ENCODE measurements around the gene PHEX.

Gene PHEX

DNA sequence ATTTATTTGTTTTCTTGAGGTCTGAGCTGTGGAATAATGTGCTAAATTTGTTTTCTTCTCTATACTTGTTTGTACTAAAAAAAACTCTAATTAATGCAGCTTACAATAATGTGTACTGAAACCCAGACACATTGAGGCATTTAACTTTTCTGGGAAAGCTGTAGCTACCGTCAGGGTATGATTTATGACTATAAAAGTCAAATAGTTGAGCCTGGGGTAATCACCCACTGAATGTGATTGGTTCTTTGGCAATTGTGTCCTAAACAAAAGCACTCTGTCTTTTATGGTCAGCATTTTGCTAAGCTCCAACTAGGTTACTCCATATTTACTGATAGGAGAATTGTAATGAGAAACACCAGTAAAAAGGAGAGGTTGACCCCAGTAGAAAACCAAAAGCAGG is 174.7 kb downstream of the PHEX start:
- no peak overlapping the region for H3K27ac ChIP-seq (ENCODE audit: low read depth, low read length)
- TF ChIP-seq, protein P1, sequence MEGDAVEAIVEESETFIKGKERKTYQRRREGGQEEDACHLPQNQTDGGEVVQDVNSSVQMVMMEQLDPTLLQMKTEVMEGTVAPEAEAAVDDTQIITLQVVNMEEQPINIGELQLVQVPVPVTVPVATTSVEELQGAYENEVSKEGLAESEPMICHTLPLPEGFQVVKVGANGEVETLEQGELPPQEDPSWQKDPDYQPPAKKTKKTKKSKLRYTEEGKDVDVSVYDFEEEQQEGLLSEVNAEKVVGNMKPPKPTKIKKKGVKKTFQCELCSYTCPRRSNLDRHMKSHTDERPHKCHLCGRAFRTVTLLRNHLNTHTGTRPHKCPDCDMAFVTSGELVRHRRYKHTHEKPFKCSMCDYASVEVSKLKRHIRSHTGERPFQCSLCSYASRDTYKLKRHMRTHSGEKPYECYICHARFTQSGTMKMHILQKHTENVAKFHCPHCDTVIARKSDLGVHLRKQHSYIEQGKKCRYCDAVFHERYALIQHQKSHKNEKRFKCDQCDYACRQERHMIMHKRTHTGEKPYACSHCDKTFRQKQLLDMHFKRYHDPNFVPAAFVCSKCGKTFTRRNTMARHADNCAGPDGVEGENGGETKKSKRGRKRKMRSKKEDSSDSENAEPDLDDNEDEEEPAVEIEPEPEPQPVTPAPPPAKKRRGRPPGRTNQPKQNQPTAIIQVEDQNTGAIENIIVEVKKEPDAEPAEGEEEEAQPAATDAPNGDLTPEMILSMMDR (IDR thresholded peaks at IDR 0.05; ENCODE audit: insufficient read depth, low read length, poor library complexity, severe bottlenecking): no peak
- no peak for TF ChIP-seq EZH2phosphoT487 (conservative IDR thresholded peaks at IDR 0.05; ENCODE audit: low read length)

DNA sequence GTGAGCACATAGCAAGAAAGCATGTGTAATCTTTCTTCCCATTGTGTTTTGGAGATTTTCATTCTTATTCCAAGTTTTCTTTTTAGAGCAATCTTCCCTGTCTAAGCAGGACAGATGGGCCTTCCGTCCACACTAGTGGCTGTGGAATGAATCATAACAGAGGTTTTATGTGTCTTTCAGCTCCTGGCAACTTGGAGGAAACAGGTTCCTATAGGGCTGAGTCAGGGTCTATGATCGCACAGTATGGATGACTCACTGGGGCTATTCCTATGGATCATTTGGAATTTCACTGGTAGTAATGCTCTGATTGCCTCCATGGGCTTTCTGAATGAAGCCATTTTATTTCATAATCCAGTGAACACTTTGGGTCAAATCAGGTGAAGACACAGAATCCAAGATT is 188.8 kb downstream of the PHEX start:
- TF ChIP-seq, protein P1 (IDR thresholded peaks at IDR 0.05; ENCODE audit: insufficient read depth, low read length, poor library complexity, severe bottlenecking): no peak
- no peak for TF ChIP-seq EZH2phosphoT487 (conservative IDR thresholded peaks at IDR 0.05; ENCODE audit: low read length)
- H3K9me2 ChIP-seq (replicated peaks; ENCODE audit: insufficient read depth, low read length): no peaks in the 10 kb centered on the region
- no peaks in the 10 kb centered on the region for H3K36me3 ChIP-seq (ENCODE audit: low read length)
- no peaks in the 10 kb centered on the region for H4K20me1 ChIP-seq (ENCODE audit: low read depth, low read length)
- H3K9ac ChIP-seq (ENCODE audit: low read length): no peak overlapping the region
- no peaks in the 10 kb centered on the region for H3F3A ChIP-seq (ENCODE audit: insufficient read depth)
- no peaks in the 10 kb centered on the region for H3K9me3 ChIP-seq (ENCODE audit: insufficient read depth, low read length)
- H2AFZ ChIP-seq (ENCODE audit: low read depth, low read length, severe bottlenecking): no peak overlapping the region
- no peak overlapping the region for H3K4me2 ChIP-seq (ENCODE audit: low read depth, low read length, poor library complexity, severe bottlenecking)
- no peak overlapping the region for H3K27ac ChIP-seq (ENCODE audit: low read depth, low read length)
- H3K27me3 ChIP-seq (ENCODE audit: low read length): no peaks in the 10 kb centered on the region
- H3K79me2 ChIP-seq (ENCODE audit: insufficient read depth, low read length): no peaks in the 10 kb centered on the region
- no peak overlapping the region for H3K4me3 ChIP-seq (ENCODE audit: insufficient read depth, low read length, poor library complexity, severe bottlenecking)

More for the DNA sequence above, 174.7 kb downstream of the PHEX start:
- Histone ChIP-seq H3K4me2 (ENCODE audit: low read depth, low read length, poor library complexity, severe bottlenecking) (no peak overlapping the region), H3K9ac (ENCODE audit: low read length) (no peak overlapping the region), H3K79me2 (ENCODE audit: insufficient read depth, low read length) (no peaks in the 10 kb centered on the region), H3K9me3 (ENCODE audit: insufficient read depth, low read length) (no peaks in the 10 kb centered on the region), H4K20me1 (ENCODE audit: low read depth, low read length) (no peaks in the 10 kb centered on the region), H3K4me3 (ENCODE audit: insufficient read depth, low read length, poor library complexity, severe bottlenecking) (no peak overlapping the region), H3K9me2 (replicated peaks; ENCODE audit: insufficient read depth, low read length) (no peaks in the 10 kb centered on the region), H3K27me3 (ENCODE audit: low read length) (no peaks in the 10 kb centered on the region), H2AFZ (ENCODE audit: low read depth, low read length, severe bottlenecking) (no peak overlapping the region), H3K36me3 (ENCODE audit: low read length) (no peaks in the 10 kb centered on the region), H3F3A (ENCODE audit: insufficient read depth) (no peaks in the 10 kb centered on the region)

DNA sequence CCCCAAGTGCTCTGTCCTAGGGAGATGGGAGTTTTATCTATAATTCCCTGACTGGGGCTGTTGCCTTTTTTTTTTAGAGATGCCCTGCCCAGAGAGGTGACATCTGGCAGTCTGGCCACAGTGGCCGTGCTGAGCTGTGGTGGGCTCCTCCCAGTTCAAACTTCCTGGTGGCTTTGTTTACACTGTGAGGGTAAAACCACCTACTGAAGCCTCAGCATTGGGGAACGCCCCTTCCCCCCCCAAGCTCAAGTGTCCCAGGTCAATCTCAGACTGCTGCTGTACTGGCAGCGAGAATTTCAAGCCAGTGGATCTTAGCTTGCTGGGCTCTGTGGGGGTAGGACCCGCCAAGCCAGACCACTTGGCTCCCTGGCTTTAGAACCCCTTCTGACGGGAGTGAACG is 202.3 kb downstream of the PHEX start:
- H3K79me2 ChIP-seq (ENCODE audit: insufficient read depth, low read length): no peaks in the 10 kb centered on the region
- no peak overlapping the region for H2AFZ ChIP-seq (ENCODE audit: low read depth, low read length, severe bottlenecking)
- H3K9me2 ChIP-seq (replicated peaks; ENCODE audit: insufficient read depth, low read length): no peaks in the 10 kb centered on the region
- no peak overlapping the region for H3K4me2 ChIP-seq (ENCODE audit: low read depth, low read length, poor library complexity, severe bottlenecking)
- no peaks in the 10 kb centered on the region for H3F3A ChIP-seq (ENCODE audit: insufficient read depth)
- H3K27me3 ChIP-seq (ENCODE audit: low read length): no peaks in the 10 kb centered on the region
- no peaks in the 10 kb centered on the region for H4K20me1 ChIP-seq (ENCODE audit: low read depth, low read length)
- no peaks in the 10 kb centered on the region for H3K9me3 ChIP-seq (ENCODE audit: insufficient read depth, low read length)
- no peak overlapping the region for H3K9ac ChIP-seq (ENCODE audit: low read length)
- no peaks in the 10 kb centered on the region for H3K36me3 ChIP-seq (ENCODE audit: low read length)
- TF ChIP-seq, protein P1 (IDR thresholded peaks at IDR 0.05; ENCODE audit: insufficient read depth, low read length, poor library complexity, severe bottlenecking): no peak
- no peak for TF ChIP-seq EZH2phosphoT487 (conservative IDR thresholded peaks at IDR 0.05; ENCODE audit: low read length)
- H3K27ac ChIP-seq (ENCODE audit: low read depth, low read length): no peak overlapping the region
- no peak overlapping the region for H3K4me3 ChIP-seq (ENCODE audit: insufficient read depth, low read length, poor library complexity, severe bottlenecking)
